Psoas muscle (tissue), 8 donors: ENCODE measurements around the gene BCKDHA. TPM values are rescaled to one million over a fixed set of nuclear protein-coding genes. Genes with fewer than 3 reads are reported as not detected.

ENCODE experiments used
- ATAC-seq, 4 donors: fragments of 200-7000 bp; cut with Tn5 transposase; one replicate each; pipeline ENCODE4 v1.9.1; 2020; ENCODE audit warnings: moderate library complexity in 3 of 4, mild to moderate bottlenecking in 2 of 4
- DNase-seq, 2 donors: peaks; one replicate each; pipeline ENCODE4 v3.0.0-alpha.2; 2020
- H3K27ac ChIP-seq: fragments of 200-600 bp; one replicate; pipeline ENCODE4 v1.8.0; 2022
- H3K27me3 ChIP-seq, 3 donors: fragments of 200-600 bp in 1 of 3; one replicate each; pipeline versions ENCODE4 v1.6.1 to v1.8.0; 2013 to 2022; ENCODE audit warnings: low read length in 2 of 3, mild to moderate bottlenecking in 2 of 3, moderate library complexity in 1 of 3; ENCODE audit not compliant: insufficient read depth in 3 of 3
- H3K36me3 ChIP-seq, 2 donors: fragments of 200-600 bp in 1 of 2; one replicate each; pipeline versions ENCODE4 v1.6.1 to v1.8.0; 2013 to 2022; ENCODE audit warnings: low read depth in 1 of 2, mild to moderate bottlenecking in 1 of 2, moderate library complexity in 1 of 2; ENCODE audit not compliant: insufficient read depth in 1 of 2
- H3K4me1 ChIP-seq: fragments of 200-600 bp; one replicate; pipeline ENCODE4 v1.8.0; 2022
- H3K4me3 ChIP-seq: fragments of 200-600 bp; one replicate; pipeline ENCODE4 v1.8.0; 2022; ENCODE audit warnings: mild to moderate bottlenecking
- H3K9me3 ChIP-seq: fragments of 200-600 bp; one replicate; pipeline ENCODE4 v1.8.0; 2022
- CTCF ChIP-seq: fragments of 200-600 bp; IDR thresholded peaks from one replicate; pipeline ENCODE4 v1.8.0; 2022; ENCODE audit warnings: antibody characterized with exemption
- WGBS, 3 donors: extraction: QIAGEN DNeasy Blood & Tissue Kit; methylation state at CpG; one replicate each; pipeline versions ENCODE4 v1.1.6 to v1.1.7; 2013; 5-methylcytosine and 5-hydroxymethylcytosine counted together
- intact Hi-C, 2 donors: fragments of 100-400 bp; cut with DNase I; formaldehyde crosslinking; loops; one replicate each; pipeline versions ENCODE4 v1.11.0 to v1.14.2; 2022
- polyA plus RNA-seq, 3 donors: library from polyadenylated mRNA; stranded (reverse); fragments of 200-250 nt; gene quantifications; one replicate each; pipeline ENCODE4 v1.2.3, GENCODE V29; 2013
- total RNA-seq, 4 donors: library from RNA; stranded (reverse); fragmentation: NEBNext Ultra II Directional in 2 of 4; extraction: Animal tissue kit (Norgen Biotek cat#: 25700) in 2 of 4; gene quantifications; one replicate each; pipeline versions ENCODE4 v1.2.1 to v1.2.4, GENCODE V29; 2021 to 2023
- donor health status: healthy with polysubstance abuse.
- donor health status: DM: no; HTN: no; CAD: no; lungs with moderate emphysema.
- donor health status: Bipolar disorder and iron deficiency.
- donor health status: healthy.
- donor health status: DM: yes; HTN: yes; CAD: no.
- donor health status: DM: no; HTN: no; CAD: no.
- donor health status: DM: no; HTN: no; CAD: no.
- donor health status: DM: yes; HTN: yes; CAD: no.

BCKDHA gene
- total and polyA plus RNA-seq, 7 donors, result 31.5 to 58.8 (median 43.3) TPM

- peaks cover 5% of the 10 kb centered on the region for H3K4me1 ChIP-seq
- intact Hi-C loops, result loop anchor here in 1 of 2 donors (2.0 to 5.0 kb wide), 3 partner anchors 89 to 299 kb away; no protein-coding TSS in a partner anchor
- DNase-seq (no peak), ATAC-seq (no peak)
- 57 to 59% (median 59%) methylated on average over 12 of the region's 12 CpGs for WGBS, 3 donors
- peaks cover 0 to 4% (median 3%) of the 10 kb centered on the region in 3 donors for H3K27me3 ChIP-seq
- H3K27ac ChIP-seq, result no peak overlapping the region
- peak overlapping the region; percentile 35 for H3K4me3 ChIP-seq
- no peak for TF ChIP-seq CTCF
- H3K9me3 ChIP-seq, result no peaks in the 10 kb centered on the region
- no peaks in the 10 kb centered on the region for H3K36me3 ChIP-seq
These were observed 50.2 kb downstream of the BCKDHA start for GRCh38 chr19:41447732-41448332.

- ATAC-seq, result peak; percentile 76 to 92 (median 88)
- no peaks in the 10 kb centered on the region for H3K9me3 ChIP-seq
- TF ChIP-seq CTCF, result peak; percentile 96
- peak overlapping the region; percentile 52 for H3K4me3 ChIP-seq
- intact Hi-C loops, result loop anchor here in 1 of 2 donors (2.0 to 5.0 kb wide), 3 partner anchors 88 to 298 kb away; no protein-coding TSS in a partner anchor
- no peaks in the 10 kb centered on the region for H3K36me3 ChIP-seq
- DNase-seq, result peak; percentile 79 to 84
- 2 to 3% (median 3%) methylated on average over 22 of the region's 22 CpGs for WGBS, 3 donors
- H3K27ac ChIP-seq, result no peak overlapping the region
- H3K4me1 ChIP-seq, result peaks cover 5% of the 10 kb centered on the region
- peaks cover 0 to 3% (median 0%) of the 10 kb centered on the region in 3 donors for H3K27me3 ChIP-seq
These were observed 51.7 kb downstream of the BCKDHA start for GRCh38 chr19:41449079-41449864.

GRCh38 chr19:41449865-41450178 is 52.2 kb downstream of the BCKDHA start:
- no peaks in the 10 kb centered on the region for H3K36me3 ChIP-seq
- H3K4me3 ChIP-seq, result no peak overlapping the region
- H3K27me3 ChIP-seq, result peaks cover 0 to 3% (median 0%) of the 10 kb centered on the region in 3 donors
- no peak overlapping the region for H3K27ac ChIP-seq
- peaks cover 5% of the 10 kb centered on the region for H3K4me1 ChIP-seq
- DNase-seq (no peak), ATAC-seq (no peak)
- no peaks in the 10 kb centered on the region for H3K9me3 ChIP-seq
- intact Hi-C loops, result loop anchor here in 1 of 2 donors (2.0 to 5.0 kb wide), 4 partner anchors 87 to 297 kb away; no protein-coding TSS in a partner anchor
- no peak for TF ChIP-seq CTCF
- WGBS, 3 donors, result 57 to 62% (median 61%) methylated on average over 3 of the region's 3 CpGs

GRCh38 chr19:41452584-41453275 is 55.1 kb downstream of the BCKDHA start:
- 64 to 68% (median 65%) methylated on average over 6 of the region's 6 CpGs for WGBS, 3 donors
- intact Hi-C loops, result loop anchor here in 1 of 2 donors (5.0 kb wide), 1 partner anchor 120 kb away; no protein-coding TSS in a partner anchor
- no peak for TF ChIP-seq CTCF

More at GRCh38 chr19:41452584-41453275, 55.1 kb downstream of the BCKDHA start:
- Histone ChIP-seq H3K4me3 (no peak overlapping the region), H3K4me1 (peaks cover 5% of the 10 kb centered on the region), H3K36me3 (no peaks in the 10 kb centered on the region), H3K27me3 (no peaks in the 10 kb centered on the region), H3K27ac (no peak overlapping the region), H3K9me3 (no peaks in the 10 kb centered on the region)
- DNase-seq (no peak), ATAC-seq (no peak)
